GM10266 (cell line): ENCODE results near the gene PTPRD.
"Not testable (repeated sequence)": the region's sequence is repeated elsewhere in the genome, so short reads cannot be mapped to it uniquely, and the experiment has no call there.

ENCODE experiments used
- DNase-seq: peaks from one replicate; pipeline ENCODE4 v3.0.0; 2012; ENCODE audit errors: extremely low spot score
- TF ChIP-seq, protein P1 (sequence below): IDR thresholded peaks from 2 replicates; pipeline ENCODE4 v1.5.1; 2012; ENCODE audit warnings: mild to moderate bottlenecking, low read depth; ENCODE audit not compliant: control insufficient read depth, insufficient read depth; ENCODE audit errors: missing control alignments

Gene PTPRD

DNA sequence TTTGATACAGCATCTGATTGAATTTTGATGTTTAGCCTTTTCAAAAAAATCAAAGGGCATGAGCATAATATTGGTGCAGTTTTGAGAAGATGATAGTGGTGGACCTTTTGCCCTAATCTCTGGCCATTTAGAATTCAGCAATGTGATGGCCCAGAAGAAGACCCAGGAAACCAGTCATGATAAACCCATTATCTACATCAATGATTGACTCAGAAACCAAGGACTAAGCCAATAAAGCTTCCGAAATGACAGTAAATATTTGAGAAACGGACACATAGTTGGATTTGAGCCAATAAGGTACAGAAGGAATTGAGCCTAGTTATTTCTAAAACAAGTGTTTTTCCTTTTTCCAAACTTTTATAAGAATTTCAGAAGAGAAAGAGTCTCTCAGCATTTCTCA lies 1654.4 kb downstream of the PTPRD start:
- no peak for DNase-seq
- TF ChIP-seq, protein P1, sequence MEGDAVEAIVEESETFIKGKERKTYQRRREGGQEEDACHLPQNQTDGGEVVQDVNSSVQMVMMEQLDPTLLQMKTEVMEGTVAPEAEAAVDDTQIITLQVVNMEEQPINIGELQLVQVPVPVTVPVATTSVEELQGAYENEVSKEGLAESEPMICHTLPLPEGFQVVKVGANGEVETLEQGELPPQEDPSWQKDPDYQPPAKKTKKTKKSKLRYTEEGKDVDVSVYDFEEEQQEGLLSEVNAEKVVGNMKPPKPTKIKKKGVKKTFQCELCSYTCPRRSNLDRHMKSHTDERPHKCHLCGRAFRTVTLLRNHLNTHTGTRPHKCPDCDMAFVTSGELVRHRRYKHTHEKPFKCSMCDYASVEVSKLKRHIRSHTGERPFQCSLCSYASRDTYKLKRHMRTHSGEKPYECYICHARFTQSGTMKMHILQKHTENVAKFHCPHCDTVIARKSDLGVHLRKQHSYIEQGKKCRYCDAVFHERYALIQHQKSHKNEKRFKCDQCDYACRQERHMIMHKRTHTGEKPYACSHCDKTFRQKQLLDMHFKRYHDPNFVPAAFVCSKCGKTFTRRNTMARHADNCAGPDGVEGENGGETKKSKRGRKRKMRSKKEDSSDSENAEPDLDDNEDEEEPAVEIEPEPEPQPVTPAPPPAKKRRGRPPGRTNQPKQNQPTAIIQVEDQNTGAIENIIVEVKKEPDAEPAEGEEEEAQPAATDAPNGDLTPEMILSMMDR: no peak

DNA sequence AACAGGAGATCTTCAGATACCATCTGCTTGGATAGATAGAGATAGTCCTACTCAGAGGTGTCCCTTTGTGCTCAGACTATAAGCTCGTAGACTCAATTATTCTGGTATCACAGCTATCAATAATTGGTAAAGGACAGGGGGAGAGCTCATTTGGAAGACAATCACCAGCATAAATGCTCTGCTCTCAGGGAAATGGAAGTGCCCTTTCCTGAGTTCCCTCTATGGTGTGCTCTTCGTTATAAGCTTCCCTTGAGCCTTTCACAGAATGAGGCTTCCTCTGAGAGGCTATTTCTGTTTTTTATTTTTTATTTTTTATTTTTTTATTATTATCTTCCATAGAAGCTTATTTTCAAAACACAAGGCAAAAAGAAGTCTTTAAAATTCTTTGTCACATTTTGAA lies 1657.5 kb downstream of the PTPRD start:
- TF ChIP-seq, protein P1: no peak
- DNase-seq: no peak

GRCh38 chr9:8946461-8946860 lies 1666.3 kb downstream of the PTPRD start:
- TF ChIP-seq, protein P1: no peak
- no peak for DNase-seq

GRCh38 chr9:8943392-8943791 lies 1669.4 kb downstream of the PTPRD start:
- DNase-seq: no peak
- TF ChIP-seq, protein P1: no peak

- TF ChIP-seq, protein P1: no peak
- DNase-seq: no peak
Observed at GRCh38 chr9:8940650-8941049, 1672.2 kb downstream of the PTPRD start.

GRCh38 chr9:8926461-8926860 lies 1686.3 kb downstream of the PTPRD start:
- no peak for DNase-seq
- TF ChIP-seq, protein P1: no peak

DNA sequence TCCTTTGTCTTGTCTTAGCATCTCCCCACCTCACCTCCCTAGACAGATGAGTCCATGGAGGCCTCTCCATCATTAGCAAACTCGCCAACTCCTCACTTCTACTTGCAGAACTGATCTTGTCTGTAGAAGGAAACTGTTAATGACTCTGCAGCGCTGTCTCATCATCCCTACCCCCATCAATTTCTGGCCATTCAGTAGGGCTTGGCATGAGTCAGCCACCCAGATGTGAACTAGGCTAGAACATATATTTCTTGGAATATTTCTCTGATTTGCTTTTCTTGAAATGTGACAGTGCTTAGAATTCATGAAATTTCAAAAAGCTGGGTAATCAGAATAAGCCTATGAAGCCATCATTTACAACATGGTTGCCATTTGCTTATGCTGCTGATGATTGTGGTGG lies 1688.2 kb downstream of the PTPRD start:
- no peak for DNase-seq
- TF ChIP-seq, protein P1: no peak

DNA sequence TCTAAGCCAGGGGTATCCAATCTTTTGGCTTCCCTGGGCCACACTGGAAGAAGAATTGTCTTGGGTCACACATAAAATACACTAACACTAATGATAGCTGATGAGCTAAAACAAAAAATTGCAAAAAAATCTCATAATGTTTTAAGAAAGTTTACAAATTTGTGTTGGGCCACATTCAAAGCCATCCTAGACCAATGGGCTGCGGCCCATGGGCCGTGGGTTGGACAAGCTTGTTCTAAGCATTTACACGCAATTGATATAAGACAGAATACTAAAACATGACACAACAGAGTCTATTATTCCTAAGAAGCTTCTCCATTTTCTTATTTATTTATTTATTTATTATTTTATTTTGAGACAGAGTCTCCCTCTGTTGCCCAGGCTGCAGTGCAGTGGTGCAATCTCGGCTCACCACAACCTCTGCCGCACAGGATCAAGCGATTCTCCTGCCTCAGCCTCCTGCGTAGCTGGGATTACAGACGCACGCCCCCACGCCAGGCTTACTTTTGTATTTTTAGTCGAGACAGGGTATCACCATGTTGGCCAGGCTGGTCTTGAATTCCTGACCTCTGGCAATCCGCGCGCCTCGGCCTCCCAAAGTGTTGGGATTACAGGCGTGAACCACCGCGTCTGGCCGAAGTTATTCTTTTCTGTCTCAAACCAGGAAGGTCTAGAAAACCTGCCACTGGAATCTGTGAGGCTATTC lies 1692.2 kb downstream of the PTPRD start:
- DNase-seq: not testable (repeated sequence)
